Measurements from ENCODE around the gene LAG3.
A peak's percentile ranks its signal among the peaks of the same experiment; 100 is the strongest.

The LAG3 gene

DNA sequence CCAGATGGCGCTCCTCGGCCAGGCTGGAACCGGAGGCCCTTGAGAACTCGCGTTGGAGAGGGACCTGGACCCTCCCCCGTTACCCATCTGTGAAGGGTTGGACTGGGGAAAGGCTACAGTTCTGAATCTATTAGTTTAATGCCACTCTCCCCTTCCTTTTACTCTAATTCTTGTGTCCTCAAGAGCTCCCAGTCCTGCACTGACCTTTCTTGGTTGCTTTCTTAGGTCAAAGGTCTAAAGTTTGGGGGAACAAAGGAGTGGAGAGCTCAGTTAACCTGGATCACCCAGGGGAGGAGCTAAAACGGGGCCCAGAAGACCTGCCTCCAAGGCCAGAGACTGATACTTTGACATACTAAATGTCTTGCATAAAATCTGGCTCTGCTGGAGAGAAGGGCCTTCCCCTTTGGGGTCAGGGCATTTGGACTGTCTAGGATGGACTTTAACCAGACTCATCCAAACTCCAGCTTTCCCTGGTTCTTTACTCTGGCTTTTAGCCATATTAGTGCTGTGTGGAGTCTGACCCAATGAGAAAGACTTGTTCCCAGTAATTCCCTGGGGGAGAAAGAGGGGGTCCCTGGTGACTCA lies 18.5 kb upstream of the LAG3 start:
- no peak for DNase-seq

DNA sequence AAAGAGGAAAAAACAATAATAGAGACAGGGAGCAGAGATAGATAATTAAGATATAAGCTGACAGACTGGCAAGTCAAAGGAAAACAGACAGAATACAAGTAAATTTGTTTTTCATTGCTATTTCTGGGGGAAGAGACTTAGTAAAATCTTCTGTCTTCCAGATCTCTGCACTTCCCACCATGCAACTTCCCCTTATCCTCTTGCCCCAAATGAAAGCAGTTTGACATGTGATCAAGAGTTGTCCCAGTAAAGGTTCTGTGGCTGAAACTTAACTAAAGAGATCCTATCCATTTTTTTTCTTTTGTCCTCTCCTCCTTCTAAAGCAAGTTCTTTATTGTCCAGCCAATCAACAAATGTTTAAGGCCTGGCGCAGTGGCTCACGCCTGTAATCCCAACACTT lies 17.9 kb upstream of the LAG3 start:
- DNase-seq: no peak

DNA sequence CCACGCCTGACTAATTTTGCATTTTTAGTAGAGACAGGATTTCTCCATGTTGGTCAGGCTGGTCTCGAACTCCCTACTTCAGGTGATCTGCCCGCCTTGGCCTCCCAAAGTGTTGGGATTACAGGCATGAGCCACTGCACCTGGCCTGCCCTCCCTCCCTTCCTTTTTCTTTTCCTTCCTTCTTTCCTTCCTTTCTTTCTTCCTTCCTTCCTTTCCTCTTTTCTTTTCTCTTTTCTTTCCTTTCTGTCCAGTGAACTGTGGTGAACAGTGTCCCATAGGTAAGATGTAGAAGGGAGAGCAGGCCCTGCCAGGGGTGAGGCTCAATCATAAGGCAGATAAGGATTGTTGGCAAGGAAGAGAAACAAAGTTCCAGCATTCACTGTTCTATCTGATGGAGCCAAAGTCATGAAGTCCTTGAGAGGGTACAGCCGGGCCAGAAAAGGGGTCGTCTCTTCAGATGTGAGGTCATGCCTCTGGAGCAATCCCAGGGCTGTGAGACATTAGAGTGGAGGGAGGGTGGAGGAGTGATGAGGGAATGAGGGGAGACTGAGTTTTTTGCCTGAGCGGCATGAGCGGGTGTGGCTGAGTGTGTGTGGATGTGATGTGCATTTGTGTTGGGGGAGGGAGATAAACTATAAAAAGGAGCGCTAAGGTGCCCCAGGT lies 15.2 kb upstream of the LAG3 start:
- DNase-seq: no peak

DNA sequence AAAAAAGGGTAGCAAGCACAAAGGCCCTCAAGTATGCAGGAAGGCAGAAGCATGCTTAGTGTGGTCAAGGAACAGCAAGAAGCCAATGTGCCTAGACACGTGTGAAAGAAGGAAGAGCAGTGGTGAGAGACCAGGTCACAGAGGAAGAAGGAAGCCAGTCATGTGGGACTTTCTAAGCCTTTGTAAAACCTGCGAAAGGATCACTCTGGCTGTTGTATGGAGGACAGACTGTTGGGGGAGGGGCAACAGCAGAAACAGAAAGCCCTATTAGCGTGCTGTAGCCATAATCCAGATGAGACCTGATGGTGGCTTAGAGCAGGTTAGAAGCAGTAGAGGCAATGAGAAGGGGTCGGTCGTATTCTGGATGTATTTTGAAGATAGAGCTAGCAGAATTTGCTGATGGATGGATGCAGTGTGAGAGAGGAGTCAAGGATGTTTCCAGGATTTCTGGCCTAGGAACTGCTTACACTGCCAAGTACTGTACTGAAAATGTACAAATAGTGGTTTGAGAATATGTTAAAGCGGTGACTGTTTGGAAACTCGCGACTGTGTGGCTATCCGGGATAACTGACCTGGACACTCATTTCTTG lies 13.7 kb upstream of the LAG3 start:
- no peak for DNase-seq

DNA sequence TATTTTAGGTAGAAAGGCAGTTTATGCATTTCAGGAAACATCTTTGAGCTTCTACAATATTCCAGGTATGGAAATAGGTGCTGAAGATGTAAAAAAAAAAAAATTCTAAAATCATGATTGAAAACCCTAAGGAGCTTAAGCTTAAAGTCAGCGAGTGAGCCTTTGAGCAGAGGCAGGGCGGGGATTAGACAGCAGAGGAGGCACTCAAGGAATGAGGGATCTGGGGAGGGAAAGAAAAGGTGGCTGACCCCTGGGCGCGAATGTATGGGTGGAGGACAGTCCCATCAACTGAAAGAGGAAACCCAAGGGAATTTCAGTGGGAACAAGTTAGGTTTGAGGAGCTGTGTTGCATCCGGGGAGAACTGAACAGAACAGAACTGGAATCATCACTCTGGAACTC lies 12.6 kb upstream of the LAG3 start:
- no peak for DNase-seq

DNA sequence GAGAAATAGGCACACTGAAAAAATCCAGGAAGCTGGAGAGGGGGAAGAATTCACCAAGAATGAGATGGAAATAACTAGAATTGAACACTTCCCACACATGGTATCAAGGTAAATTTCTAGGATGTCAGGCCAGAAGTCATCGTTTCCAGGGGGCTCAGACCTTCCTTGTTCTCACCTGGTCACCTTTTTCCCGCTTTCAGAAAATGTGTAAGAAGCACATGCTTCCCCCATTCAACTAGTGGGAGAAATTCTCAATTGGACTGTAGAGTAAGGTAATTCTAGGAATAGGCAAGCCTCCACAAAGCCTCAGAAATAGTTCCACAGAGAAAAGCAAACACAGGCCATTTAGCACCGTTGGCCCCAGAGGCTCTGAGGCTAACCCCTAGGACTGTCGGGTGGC lies 8.9 kb upstream of the LAG3 start:
- DNase-seq: no peak

DNA sequence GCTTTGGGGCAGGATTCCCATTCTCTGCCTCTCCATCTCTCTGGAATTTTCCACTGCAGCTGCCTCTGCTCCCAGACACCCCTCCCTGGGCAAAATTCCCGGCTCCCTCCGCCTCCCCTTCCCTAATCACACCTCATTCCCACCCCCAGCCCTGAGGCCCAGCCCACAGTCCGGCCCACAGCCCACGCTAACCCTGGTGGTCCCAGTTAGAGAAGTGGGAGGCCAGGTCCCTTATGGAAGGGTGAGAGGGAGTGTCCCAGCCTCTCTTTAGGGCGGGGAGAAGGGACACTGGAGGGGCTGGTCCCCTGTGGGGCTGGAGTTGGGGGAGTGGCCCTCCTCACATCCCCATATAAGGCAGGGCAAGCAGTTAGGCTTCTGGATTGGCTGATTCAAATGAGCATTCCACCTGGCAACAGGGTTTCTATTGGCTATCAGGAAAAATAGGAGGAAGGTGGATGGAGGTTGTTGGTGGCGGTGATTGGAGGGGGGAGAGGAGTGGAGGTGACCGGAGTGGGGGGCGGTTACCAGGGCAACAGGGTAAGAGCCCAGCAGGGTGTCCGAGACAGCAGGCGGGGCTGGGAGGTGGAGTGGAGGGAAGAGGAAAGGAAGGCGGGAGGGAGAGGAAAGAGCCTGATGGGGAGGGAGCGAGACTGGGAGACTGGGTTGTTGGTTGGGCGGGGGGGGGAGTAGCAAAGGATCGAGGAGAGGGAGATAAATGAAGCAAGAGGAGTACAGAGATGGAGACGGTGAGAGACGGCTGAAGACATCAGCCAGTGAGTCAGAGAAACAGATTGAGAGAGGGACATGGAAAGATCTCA lies 8.1 kb upstream of the LAG3 start:
- DNase-seq: no peak

DNA sequence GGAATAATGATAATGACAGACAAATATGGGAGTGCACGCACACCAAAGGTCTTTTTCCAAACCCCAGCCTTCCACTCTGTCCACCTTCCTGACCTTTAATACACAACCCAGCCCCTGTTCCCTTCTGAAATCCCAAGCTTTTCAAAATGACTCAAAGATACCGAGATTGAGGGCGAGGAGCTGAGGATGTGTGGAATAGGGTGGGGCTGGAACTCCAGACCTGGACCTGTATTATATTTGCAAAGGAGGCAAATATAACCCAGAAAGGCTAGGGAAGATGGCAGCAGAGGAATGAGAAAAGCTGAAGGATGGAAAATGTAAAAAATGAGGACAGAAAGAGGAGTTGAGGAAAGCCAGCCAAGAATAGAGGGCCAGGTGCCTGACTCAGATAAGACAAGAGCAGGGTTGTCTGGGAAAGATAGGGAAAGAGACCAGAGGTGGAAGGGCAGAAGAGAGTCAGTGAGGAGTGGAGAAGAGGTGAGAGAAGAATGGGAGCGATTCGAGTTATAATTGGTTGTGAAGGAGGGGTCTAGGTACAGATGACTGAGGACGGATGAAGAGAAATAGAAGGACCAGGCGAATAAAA lies 7.2 kb upstream of the LAG3 start:
- DNase-seq: no peak

DNA sequence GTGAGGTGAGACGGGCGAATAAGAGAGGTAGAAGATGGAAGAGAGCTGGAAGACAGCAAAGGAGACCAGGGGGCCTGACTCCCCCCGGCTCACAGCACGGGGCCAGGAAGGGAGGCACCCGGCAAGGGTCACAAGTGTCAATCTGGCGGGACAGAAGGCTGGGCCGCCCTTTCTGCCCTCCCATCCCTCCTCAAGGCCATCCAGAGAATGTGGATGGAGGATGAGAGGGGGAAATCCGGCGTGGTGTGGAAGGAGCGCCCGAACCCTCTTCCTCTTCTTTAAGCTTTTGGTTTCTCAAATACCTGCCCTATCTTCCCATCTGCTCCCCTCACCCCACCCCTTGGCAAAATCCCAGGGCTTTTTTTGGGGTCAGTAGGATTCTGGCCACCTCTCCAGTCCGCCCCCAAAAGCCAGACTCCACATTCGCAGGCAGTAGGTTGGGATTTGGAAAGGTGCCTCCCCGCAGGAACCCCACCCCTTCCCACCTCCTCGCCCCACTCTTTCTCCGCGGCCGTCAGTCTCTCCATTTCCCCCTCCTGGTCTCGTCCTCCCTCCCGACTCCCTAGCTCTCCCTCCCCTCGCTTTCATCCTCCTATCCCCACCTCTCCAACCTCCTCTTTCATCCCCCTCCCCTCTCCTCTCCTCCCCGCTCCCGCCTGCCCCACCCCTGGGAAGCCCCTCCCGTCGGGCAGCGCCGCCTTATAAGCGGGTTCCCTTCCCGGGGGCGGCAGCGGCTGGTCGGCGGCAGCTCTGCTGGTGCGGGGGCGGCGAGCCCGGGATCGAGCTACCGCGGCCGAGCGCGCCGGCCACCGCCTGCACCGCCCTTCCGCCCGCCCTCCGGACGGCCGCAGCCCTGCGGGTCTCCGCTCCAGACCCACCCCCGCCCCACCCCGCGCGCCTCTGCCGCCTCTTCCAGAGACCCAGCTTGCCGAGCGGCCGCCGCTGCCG lies 6.4 kb upstream of the LAG3 start, which contains the start of gene PTMS:
Gene PTMS (plus strand): TSS at position 730 of the 948 bp plus-strand sequence. CDS start 343 bp downstream, outside the sequence.
- no peak for DNase-seq

DNA sequence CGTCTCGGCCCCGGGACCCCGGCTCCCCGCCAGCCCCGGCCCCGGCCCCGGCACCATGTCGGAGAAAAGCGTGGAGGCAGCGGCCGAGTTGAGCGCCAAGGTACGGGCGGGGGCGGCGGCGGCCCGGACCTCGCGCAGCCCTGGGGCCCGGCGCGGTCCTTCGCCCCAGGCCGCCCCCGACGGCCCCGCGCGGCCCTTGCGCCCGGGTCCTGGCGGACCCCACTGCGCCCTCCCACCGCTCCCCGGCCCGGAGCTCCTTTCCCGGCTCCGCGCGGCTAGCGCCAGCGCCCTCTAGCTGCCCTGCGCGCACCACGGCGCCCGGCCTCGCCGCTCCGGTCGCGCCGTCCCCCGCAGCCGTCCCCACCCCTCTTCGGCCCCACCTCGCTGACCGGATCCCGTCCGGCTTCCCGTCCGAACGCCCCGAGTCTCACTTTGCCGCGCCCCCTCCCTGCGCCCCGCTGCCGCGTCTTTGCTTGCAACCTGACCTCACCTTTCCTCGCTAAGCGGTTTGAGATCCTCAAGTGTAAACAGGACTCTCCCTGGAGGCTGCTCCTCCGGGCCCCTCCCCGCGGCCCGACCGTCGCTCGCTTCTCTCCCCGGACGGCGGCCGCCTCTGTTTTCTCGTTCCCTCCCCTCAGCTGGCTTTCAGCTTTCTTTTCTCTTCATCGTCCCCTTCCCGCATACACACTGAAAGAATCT lies 5.5 kb upstream of the LAG3 start:
- DNase-seq: peak in 1 of 4 experiments; percentile 41

DNA sequence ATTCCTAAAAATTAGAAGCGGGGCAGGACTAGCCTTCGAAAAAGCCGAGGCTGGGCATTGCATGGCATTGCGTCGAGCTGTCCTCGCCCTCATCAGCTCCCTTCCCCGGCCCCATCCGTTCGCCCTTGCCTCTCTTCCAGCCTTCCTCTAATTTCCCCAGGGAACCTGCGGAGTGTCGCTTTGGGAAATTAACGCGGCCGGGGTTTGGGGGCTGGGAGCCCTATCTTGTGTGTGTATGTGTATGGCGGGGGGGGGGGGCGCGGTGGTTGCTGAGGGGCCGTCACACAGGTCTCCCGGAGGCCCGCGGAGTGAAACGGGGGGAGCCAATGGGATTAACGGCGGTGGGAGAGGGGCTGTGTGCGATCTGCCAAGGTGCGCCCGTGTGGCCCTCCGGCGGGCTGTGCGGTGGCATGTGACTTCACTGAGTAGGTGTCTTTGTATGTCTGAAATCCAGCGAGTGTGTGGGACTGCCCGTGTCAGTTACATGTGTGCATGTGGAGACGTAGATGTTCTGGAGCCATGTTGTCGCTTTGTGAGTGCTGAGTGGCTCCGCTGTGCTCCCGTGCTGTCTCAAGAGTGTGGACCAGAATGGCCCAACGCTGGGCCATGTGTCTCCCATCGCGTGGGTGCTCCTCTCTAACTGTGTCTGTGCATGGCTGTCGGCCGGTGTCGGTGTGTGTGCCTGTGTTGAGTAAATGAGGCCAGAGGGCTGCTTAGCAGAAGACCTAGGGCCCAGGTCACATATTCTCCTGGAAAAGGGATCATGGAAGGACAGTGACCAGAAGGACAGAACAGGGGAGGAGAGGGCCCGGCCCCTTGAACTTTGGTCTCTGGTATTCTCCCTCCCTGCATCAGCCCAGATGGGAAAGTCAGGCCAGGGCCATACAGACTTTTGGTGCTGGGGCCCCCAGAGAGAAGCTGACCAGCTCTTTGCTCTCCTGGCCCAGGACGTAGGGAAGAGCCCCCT lies 4.7 kb upstream of the LAG3 start:
- DNase-seq: no peak

DNA sequence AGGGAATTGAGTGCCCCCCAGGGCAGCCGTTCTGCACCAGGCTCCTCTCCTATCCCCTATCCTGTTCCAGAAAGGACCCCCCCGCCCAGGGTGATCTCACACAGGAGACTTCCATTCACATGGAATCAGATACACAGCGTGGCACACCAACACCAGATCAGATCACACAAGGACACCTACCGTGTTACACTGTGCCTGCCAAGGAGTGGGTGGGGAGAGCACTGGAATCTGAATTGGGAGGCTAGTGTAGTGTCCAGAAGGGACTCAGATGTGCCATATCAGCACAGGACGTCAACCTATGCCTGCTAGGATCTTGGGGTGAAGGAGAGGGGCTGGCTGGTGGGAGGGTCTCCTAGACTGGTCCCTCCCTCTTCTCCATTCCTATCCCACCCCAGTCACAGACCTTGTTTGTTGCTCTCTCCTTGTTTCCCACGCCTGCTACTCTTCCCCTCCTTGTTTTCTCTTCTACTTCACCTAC lies 3.8 kb upstream of the LAG3 start:
- no peak for DNase-seq

DNA sequence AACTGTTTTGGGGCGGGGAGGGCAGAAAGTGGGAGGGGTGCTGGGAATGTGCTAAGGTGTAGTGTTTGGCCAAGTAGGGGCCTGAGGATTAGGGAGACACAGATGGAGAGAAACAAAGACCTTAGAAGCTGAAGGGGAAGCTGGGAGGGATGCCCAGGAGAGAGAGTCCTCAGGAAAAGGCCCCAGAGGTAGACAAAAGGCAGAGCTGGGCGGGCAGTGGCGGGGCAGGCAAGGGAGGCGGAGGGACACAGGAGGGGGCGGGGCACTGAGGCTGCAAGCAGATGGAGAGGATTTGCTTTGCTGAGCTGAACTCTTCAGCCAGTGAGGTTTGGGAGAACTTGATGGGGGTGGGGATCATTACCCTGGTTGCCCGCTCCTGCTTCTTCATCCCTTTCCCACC lies 3.3 kb upstream of the LAG3 start:
- DNase-seq: no peak

DNA sequence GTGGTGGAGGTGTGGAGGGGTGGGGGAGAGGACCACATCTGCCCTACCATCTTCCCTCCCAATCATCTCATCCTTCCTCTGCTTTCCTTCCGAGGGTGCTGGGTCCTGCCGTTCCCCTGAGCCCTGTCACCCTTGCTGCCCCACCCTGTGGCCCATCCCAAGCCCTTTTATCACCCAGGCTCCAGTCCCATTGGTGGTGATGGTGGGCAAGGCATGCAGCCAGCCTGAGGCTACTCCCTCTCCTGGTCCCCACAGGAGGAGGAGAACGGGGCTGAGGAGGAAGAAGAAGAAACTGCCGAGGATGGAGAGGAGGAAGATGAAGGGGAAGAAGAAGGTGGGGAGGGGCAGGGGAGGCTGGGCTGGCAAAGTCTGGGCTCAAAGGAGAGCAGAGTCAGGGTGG lies 2.7 kb upstream of the LAG3 start:
- DNase-seq: no peak

DNA sequence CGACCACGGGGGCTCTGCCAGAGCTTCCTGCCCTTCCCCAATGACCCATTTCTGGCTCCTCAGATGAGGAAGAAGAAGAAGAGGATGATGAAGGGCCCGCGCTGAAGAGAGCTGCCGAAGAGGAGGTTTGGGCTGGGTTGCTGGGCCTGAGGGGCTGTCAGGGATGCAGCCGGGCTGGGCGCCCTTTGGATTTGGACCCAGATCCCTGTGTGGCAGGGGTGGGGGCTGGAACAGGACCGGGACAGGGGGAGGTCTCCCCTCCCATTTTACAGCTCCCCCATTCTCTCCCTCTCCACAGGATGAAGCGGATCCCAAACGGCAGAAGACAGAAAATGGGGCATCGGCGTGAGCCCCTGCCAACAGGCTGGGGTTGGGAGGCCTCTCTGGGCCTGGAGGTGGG lies 2.2 kb upstream of the LAG3 start:
- no peak for DNase-seq

DNA sequence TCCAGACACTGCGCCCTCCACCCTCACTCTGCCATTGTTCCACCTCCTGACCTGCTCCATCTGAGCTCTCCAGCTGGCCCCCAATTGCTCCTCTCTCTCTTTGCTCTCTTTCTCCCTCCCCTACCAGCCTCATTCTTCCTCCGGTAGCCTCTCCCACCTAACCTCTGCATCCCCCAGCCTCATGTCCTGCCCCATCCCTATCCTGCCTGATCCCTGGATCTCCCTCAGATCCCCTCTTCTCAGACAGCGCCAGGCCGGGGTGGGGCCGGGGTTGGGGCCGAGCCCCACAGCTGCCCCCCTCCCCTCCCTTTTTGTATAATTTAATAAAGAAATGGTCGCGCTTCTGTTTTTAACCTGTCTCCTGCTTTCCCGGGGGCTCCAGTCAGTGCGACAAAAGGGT lies 1.7 kb upstream of the LAG3 start:
- no peak for DNase-seq

DNA sequence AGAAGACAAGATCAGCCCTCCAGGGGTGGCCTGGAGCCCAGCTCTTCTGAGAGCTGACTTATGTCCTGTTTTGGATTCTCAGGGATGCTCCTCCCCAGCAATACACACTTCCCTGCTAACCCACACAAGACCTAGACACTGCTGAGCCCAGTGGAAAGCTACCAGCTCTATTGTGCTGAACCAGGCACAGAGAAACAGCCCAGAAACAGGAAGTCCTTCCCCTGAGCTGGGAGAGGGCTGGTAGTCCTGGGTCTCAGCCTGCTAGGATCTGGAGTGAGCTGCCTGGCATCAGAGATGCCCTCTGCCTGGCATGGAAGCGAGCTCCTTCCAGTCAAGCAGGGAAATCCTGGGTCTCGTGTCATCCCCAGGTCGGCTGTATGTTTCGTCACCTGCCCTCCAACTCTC lies 1.2 kb upstream of the LAG3 start:
- DNase-seq: no peak

DNA sequence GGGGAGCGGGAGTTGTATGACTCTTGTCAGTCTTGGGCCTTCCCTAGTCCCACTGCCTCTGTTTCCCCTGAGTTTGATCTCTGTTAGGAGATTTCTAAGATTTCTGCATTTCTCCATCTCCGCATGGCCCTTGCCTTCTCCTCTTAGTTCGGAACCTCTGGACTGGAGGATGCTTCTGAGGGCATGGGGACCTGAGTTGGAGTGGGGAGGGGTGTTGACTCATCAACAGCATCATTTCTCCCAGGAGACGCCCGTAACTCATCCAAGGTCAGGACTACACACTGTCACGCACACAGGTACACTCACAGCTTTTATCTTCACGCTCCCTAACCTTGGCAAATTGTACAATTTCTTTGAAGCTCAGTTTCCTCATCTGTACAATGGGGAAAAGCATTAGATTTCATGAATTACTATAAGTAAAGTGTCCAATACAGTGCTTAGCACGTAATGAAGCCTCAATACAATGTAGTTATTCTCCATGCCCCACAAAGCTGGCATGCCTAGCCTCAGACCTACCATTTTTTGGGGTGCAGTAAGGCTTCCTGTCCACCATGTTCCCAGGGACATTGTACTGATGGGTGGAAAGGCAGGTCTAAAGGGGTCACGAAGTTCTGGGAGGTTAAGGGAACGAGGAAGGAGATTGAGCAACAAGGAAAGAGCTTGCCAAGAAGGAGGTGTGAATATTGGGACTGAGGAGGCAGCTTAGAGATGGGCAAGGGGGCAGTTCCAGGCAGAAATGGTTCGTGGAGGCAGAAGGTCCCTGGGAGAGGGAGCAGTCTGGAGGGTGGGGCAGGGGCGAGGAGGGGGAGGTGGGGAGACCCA lies 600 bp upstream of the LAG3 start:
- no peak for DNase-seq
